HG03521 (cell line): Measurements from ENCODE around the gene HRH3.

Experiments used
- ATAC-seq: cut with Tn5 transposase; IDR thresholded peaks from one replicate; pipeline ENCODE4 v1.9.1; 2021; ENCODE audit warnings: mild to moderate bottlenecking, moderate library complexity; ENCODE audit not compliant: unreplicated experiment

The HRH3 gene

DNA sequence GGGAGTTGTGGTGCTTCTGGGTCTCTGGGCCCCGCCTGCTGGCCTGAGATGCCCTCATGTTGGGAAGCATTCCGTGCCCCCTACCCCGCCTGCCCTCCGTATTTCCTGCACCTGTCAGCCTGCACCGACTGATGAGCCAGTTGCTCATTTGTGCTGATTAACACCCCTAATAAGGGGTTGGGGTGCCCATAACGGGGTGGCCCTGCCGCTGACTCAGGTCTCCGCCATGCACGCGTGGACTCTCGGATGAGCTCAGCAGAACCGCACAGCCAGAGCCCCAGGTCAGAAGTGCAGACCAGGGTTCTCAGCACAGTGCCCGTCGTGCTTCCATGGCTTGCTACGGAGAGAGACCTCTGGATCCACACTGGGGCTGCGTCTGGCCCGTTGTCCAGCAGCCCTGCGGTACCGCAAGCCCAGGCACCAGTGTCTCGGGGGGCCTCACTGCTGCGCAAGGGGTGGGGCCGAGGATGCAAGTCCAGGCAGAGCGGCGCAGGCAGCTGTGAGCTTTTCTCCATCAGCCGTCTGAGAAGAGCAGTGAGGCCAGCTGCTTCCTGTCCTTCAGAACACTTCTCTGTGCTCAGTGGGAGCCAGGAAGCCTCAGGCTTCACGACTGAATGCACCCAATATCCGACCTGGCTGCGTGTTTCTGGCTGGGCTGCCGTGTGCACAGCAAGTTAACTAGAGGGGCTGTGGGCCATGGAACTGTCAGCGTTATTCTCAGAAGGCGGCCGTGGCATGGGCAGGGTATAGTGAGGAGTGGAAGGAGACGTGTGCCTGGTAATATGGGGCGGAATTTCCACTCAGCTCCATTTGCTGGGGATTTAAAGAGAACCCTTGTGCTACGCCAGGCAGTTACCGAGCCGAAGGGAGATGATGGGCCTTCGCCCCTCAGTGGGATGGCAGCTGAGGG lies 18.6 kb downstream of the HRH3 start:
- peak; percentile 65 for ATAC-seq

DNA sequence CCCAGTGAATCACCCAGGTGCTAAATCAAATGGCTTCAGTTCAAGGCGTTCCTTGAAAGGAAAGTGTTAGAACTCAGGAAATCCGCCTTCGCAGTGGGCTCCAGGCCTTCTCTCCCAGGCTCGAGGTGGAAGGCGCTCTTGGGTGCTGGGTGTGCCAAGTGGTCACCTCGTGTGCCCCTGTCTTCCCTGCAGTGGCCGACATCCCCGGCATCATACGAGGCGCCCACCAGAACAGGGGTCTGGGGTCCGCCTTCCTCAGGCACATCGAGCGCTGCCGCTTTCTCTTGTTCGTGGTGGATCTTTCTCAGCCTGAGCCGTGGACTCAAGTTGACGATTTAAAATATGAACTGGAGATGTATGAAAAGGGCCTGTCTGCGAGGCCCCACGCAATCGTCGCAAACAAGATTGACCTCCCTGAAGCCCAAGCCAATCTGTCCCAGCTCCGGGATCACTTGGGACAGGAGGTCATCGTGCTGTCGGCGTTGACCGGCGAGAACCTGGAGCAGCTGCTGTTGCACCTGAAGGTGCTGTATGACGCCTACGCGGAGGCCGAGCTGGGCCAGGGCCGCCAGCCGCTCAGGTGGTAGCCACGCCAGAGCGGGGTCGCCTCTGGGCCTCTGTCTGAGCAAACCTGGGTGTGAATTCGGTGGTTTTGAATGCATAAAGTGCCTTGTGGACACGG lies 19.4 kb downstream of the HRH3 start:
- no peak for ATAC-seq

DNA sequence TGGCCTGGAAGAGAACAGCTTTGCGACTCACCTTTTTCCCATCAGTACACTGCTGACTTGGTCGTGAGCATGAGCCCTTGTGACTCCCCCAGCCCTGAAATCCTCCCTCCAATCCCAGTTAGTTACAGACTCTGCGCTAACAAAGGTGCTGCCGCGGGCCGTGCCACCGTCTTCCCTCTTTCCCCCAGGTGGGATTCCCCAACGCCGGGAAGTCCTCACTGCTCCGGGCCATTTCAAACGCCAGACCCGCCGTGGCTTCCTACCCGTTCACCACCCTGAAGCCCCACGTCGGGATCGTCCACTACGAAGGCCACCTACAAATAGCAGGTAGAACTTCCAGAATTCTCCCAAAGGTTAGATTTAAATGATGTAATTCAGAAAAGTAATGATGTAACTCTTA lies 21.1 kb downstream of the HRH3 start:
- ATAC-seq = no peak

DNA sequence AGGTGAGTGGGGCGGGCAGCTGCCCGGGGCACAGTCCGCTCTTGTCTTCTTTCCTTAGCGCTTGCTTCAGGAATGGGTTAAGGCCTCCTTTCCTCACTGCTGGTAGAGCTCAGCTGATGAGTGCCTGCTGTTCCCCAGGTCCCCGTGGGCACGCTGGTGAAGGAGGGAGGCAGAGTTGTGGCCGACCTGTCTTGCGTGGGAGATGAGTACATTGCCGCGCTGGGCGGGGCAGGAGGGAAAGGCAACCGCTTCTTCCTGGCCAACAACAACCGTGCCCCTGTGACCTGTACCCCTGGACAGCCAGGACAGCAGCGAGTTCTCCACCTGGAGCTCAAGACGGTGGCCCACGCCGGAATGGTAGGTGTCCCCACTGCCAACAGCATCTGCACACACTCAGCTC lies 21.6 kb downstream of the HRH3 start:
- ATAC-seq = no peak

DNA sequence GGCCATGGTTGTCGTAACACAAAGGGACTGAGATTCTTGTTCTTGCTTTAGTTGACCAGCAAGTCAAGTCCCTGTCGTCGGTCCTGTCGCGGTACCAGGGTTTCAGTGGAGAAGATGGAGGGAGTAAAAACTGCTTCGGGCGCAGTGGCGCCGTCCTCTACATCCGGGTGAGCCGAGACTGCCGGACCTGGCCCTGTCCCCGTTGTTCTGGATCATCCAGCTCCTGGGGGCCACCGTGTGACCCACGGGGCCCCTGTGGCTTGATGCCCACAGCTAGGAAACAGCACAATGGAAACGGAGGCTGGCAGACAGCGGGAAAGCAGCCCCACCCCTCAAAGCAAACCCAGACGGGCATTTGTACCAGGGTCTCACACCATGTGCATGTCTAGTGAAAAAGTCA lies 22.3 kb downstream of the HRH3 start:
- ATAC-seq = no peak

DNA sequence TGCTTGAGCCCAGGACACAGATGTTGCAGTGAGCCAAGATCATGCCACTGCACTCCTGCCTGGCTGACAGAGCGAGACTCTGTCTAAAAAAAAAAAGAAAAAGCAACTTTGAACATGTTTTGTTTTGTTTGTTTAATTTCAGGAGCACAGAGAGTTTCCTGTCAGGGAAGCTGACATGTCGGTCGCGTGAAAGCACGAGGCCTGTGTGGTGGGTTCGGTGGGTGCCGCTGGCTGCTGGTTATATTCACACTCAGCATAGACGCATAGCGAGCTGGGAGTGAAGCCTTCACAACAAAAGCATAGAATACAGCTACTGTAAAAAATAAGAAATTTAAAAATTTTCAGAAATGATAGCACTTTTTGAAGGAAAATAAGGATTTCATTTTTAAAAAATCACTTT lies 22.8 kb downstream of the HRH3 start:
- ATAC-seq = no peak

DNA sequence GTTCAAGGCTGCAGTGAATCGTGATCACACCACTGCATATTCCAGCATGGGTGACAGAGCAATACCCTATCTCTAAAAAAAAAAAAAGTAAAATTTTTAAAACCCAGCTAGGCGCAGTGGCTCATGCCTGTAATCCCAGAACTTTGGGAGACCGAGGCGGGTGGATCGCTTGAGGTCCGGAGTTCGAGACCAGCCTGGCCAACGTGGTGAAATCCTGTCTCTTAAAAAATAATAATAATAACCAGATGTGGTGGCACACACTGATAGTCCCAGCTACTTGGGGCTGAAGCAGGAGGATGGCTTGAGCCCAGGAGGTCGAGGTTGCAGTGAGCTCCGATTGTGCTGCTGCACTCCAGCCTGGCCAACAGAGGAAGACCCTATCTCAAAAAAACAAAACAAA lies 23.8 kb downstream of the HRH3 start:
- ATAC-seq = no peak

DNA sequence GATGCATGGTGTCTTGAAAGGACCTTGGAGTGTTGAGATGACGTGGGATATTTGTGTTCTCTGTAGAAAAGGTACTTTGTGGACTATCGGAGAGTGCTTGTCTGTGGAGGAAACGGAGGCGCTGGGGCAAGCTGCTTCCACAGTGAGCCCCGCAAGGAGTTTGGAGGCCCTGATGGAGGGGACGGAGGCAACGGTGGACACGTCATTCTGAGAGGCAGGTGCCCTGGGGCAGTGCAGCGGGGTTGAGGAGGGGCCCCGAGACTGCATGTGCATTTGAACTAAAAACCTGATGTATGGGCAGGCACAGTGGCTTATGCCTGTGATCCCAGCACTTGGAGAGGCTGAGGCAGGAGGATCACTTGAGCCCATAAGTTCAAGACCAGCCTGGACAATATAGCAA lies 24.3 kb downstream of the HRH3 start:
- ATAC-seq = no peak

DNA sequence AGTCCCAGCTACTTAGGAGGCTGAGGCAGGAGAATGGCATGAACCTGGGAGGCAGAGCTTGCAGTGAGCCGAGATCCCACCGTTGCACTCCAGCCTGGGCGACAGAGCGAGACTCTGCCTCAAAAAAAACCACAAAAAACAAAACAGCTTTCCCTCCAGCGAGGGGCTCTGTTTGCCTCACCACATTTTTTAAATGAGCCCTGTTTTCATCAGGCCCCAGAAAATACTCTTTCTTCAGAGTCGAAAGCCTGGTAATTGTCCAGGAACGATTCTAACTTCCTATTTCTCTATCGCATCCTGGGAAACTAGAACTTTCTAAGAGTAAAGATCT lies 25.0 kb downstream of the HRH3 start:
- no peak for ATAC-seq

DNA sequence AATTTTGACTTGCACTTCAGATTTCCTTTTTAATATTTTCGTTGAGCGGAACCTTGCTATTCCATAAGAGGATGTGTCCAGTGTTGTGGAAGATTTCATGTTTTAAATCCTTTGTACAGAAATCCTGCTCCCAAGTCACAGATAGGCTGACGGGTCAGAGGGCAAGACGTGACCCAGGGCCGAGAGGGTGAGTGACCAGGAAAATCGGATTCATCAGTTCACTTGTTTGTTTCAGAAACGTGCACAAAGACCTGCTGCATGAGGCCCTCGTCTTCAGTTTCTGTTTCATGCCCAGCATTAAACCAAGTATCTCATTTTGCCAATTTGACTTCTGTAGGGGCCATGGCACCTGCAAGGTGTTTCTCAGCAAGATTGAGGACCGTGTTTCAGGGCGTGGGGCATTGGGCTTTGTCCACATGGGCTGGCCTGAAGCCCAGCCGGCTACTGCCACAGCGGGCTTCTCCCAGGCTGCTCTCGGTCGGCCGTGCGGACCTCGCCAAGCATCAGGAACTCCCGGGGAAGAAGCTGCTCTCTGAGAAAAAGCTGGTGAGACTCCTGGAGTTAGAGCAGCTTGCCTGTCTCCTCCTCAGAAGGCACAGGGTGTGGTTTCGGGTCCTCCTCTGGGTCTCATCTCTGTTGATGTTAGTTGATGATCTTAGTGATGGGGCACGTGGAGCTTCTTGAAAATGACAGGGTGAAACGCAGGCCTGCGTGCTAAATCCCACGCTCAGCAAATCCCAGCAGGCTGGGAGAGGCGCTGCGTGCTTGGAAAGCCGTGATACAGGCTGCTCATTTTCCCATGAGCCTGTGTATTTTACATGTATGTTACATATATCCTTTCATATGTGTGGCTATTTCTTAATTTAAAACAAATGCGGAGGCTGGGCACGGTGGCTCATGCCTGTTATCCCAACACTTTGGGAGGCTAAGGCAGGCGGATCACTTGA lies 26.7 kb downstream of the HRH3 start:
- ATAC-seq = no peak

DNA sequence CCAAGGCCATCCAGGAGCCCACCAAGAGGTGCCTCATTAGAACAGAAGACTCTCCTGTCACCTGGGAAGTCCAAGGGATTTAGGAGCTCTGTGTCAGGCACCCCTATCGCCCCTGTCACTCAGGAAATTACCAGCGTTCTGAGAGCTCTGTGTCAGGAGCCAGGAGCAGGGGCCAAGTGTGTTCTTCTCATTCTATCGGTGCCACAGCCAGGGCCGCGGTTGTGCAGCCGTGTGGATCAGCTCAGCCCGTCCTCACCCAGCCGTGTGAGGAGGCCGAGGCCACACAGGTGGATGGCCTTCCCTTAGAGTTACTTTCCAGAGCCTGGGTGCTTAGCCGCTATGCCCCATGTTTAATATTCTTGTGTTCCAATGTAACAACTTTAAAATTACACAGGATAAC lies 27.4 kb downstream of the HRH3 start:
- ATAC-seq = no peak

DNA sequence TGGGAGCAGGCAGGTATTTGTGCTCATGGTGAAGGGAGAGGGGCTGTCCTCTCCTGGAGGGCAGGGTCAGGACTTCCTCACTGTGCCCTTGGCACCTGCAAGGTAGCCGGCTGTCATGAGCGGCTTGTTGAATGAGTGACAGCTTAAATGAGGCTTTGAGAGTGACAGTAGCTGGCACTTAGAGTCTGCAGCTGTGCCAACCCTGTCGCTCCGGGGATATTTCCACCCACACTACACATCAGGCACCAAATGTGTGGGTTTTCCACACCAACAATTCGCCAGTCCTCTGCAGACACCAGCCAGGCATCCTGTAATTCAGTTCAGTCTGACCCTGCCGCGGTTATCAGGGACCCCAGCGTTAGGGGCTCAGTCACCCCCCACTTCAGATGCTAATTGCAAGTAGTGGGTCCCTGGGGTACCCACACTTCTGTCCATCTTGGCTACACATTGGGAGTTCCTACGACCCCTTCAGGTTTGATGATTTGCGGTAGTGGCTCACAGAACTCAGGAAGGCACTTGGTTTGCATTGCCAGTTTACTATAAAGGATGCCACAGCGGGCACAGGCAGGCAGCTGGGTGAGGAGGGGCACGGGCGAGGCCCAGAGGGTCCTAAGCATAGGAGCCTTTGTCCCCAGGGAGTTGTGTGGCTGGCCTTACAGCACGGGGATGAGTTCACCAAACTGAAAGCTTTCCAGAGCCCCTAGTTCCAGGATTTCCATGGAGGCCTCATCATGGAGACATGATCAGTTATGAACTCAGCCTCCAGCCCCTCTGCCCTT lies 28.1 kb downstream of the HRH3 start:
- ATAC-seq = no peak

DNA sequence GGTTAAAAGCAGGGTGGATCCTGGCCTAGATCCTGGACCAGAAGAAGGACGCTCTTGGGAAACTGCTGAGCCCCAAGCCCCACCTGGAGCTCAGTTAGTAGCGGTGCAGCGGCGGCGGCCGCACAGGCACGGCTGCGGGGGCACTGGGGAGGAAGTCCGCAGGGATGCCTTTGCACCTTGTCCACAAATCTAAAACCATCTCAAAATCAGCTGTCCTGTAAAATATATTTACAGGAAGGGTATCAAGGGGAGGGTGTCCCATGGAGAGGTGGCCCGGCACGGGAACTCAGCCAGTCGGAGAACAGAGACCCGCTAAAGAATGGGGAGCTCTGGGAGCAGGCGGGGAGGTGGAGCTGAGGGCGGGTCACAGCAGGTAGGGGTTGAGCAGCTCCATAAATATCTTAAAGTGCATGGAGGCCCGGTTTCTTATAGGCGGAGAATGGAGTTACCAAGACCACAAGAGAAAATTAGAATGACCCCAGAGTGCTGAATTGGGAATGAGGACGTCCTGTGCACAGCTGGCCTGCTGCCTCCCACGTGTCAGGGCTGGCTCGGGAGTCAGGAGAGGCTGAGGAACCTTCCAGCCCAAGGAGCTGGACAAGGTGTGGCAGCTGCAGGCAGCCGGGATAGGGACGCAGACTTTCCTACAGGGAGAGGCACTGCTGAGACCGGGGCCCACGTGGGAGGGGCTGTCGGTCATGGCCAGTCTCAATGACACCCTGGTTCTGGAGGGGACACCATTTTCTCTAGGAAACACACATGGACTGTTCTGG lies 29.3 kb downstream of the HRH3 start:
- ATAC-seq = no peak

DNA sequence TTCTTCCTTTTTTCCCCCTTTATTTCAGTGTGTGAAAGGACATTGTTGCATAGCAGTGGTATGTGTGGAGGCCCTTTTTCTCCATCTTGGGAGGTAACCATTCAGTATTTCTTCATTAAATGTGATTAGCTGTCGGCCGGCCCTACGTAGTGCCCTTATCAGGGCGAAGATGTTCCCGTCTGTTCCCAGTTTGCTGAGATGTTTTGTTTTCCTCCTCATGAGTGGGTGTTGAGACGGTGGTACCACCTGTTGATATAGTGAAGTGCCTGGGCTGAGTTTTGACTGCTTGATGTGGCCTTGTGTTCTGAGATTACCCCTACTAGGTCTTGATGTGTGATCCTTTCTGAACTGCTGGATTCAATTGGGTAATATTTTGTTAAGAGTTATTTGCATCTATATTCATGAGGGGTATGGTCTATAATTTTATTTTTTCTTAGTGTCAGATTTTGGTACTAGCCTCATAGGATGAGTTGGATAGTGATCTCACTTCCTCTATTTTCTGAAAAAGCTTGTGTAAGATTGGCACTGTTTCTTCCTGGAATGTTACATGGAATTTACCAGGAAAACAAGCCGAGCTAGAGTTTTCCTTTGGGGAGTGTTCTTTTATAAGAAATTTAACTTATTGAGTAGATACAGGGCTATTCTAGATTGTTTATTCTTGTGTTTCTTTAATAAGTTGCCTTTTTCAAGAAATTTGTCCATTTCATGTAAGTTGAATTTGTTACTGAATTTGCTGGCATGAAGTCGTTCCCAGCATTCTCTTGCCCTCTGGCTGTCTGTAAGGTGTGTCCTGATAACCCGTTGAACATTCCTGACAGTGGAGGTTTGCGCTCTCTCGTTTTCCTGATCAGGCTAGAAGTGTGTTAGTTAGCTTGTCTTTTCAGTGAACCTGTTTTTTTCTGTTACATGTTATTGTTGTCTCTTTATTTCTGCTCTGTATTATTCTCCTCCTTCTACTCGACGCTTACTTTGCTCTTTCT lies 32.9 kb downstream of the HRH3 start:
- no peak for ATAC-seq

DNA sequence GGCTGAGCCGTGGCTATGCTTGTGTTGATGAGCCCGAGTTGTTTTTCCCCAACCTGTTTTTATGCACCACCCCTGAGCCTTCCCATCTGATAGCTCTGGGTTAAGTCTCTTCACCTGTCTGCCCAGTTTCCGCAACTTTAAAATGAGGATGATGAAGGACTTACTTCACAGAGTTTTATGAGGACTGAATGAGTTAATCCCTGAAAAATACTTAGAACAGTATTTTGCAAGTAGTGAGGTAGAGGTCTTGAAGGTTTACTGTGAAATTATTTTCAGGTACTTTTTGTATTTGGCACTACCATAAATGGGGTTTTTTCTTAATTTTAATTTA lies 34.0 kb downstream of the HRH3 start:
- no peak for ATAC-seq

DNA sequence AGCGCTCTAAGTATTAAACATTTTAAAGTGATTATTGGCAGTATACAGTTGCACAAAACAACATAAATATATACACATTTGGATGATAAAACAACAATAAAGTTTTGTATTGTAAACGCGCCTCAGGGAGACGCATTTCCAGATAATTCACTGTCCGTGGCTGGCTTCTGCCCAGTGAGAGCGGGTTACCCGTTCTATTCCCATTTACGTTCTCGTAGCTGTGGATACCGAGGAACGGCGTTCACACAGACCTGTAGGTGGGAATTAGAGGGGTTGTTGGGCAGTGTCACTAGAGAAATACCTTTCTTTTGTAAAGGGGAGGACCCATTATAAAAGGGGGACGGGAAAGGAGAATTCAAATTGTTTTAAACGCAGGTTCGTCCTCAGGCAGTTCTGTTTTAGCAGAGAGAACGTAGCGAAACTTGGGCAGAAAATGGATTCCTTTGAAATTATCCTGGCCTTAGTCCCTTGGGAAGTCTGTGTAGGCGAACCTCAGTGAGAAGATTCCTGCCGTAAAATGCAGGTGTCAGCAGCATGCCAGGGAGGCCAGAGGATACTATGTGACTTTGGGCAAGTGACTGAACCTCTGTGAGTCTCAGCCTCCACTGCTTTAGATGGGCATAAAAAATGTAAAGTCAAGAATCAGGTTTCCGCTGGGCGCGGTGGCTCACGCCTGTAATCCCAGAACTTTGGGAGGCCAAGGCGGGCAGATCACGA lies 36.5 kb downstream of the HRH3 start:
- no peak for ATAC-seq

DNA sequence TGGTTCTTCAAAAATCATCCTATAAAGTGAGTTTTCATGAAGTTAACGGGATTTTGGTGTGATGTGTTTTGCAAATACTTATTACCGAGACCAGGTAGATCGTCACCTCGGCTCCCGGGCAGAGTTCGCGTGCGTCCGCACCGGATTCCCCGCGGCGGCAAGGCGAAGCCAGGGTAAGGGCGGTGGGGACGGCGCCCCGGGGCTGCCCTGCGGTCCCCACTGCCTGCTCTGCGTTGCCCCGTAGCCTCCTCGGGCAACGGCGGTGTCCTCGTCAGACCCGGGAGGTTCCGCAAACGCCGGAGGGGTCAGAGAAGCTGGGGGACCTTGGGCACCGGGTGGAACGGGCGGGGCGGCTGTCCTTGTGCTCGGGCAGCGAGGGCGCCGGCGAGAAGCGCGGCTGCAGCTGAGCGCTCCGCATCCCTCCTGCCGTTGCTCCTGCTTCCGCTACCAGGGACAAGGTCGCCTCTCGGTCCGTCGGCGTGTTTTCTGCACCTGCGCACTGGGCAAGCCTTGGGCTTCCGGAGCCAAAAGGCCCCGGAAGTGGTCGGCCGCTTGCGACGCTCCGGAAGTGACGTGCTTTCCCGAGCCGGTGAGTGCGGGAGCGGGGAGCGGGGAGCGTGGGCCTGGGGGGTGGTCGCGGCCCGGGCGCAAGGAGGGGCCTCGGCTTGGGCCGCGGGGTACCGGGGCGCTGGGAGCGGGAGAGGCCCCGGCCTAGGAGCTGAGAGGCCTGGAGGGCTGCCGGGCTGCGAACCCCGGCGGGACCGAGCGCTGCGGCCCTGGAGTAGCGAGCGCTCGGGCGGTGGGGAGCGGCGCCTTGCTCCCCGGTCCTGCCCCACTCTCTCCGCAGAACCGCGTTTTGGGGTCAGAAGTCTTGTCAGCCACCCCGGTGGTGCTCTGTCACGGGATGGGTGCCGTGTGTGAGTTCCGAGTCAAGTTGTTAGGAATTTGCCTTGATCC lies 37.3 kb downstream of the HRH3 start, which contains the start of gene MTG2:
MTG2 (plus strand) TSS at position 560 of the 957 bp plus-strand sequence. CDS start 10,393 bp downstream, outside the sequence.
- ATAC-seq = peak; percentile 91
